Measurements from ENCODE around the gene DHPS.

The DHPS gene

DNA sequence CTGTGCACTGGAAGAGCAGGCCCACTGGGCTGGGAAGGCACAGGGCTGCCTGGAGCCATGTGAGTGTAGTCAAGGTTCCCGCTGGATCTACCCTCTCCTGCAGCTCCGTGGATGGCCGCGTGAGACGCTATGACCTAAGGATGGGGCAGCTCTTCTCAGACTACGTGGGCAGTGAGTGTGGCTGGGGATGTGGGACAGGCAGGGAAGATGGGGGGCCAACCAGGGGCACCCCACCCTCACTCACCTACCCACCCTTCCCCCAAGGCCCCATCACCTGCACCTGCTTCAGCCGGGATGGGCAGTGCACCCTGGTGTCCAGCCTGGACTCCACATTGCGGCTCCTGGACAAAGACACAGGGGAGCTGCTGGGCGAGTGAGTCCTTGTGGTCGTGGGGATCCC, 8.9 kb downstream of the DHPS start:
- DNase-seq (ENCODE audit: low read depth): no peak

- DNase-seq (ENCODE audit: low read depth): no peak
Measured at GRCh38 chr19:12670159-12670928, 11.3 kb downstream of the DHPS start.

DNA sequence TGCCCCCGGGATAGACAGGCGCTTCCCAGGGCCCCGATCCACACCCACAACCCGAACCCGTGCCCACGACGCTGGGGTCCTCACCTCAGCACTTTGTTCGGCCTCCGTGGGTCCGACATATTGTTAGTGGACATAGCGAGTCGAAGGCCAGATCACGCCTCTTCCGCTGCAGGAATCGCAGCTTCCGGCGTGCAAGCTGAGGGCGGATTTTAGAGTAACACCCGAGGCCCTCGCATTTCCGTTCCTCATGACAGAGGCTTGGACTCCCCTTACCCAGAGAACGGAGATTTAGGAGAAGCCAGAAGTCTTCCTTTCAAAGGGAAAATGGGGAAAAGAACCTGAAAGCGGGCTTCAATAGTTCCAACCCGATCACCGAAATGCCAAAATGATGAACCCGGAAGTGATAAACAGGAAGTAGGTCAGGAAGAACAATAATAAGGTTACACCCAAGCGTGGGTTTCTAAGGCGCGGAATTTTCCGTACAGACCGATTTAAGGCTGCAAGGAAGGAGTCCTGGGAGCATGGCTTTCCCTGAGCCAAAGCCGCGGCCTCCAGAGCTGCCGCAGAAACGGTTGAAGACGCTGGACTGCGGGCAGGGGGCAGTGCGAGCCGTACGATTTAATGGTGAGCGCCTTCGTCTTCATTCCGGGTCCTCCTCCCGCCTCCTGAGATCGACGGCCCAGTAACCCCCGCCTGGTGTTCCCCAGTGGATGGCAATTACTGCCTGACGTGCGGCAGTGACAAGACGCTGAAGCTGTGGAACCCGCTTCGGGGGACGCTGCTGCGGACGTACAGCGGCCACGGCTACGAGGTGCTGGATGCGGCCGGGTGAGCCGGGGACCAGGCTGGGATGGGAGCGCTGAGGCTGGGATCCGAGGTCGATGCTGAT, 12.2 kb downstream of the DHPS start:
- DNase-seq (ENCODE audit: low read depth): peak; percentile 84

DNA sequence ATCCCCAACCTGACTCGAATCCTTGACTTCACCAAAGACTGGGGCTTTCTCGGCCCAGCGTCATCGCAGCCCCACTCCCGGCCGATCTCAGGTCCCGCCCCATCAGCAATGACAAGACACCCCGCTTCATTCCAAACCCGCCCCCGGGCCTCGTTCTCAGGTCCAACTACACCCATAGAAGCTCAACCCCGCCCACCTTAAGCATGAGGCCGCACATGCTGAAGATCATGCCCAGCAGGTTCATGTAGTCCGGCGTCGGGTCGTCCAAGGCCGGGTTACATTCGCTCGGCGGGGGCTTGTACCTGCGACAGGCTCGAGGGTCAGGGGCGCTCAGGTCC, 12.8 kb downstream of the DHPS start:
- peak; percentile 68 for DNase-seq (ENCODE audit: low read depth)

DNA sequence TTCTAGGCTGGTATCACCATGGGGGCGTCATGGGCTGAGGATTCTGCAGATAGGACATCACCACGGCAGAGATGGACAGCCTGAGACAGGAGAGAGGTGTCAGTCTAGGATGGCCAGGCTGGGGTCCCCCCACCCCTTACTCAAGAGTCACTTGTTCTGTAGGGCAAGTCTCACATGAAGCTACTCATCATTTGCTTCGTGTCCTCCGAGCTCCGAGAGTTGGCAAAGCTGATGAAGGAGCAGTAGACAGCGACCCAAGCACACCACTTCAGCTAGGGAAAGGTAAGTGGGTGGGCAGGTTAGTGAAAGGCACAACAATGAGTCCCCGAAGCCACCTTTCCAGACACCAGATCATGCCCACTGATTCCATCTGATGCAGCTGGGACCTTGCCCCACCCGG, 13.3 kb downstream of the DHPS start:
- DNase-seq (ENCODE audit: low read depth): no peak

GRCh38 chr19:12667731-12668302, 13.9 kb downstream of the DHPS start:
- no peak for DNase-seq (ENCODE audit: low read depth)

DNA sequence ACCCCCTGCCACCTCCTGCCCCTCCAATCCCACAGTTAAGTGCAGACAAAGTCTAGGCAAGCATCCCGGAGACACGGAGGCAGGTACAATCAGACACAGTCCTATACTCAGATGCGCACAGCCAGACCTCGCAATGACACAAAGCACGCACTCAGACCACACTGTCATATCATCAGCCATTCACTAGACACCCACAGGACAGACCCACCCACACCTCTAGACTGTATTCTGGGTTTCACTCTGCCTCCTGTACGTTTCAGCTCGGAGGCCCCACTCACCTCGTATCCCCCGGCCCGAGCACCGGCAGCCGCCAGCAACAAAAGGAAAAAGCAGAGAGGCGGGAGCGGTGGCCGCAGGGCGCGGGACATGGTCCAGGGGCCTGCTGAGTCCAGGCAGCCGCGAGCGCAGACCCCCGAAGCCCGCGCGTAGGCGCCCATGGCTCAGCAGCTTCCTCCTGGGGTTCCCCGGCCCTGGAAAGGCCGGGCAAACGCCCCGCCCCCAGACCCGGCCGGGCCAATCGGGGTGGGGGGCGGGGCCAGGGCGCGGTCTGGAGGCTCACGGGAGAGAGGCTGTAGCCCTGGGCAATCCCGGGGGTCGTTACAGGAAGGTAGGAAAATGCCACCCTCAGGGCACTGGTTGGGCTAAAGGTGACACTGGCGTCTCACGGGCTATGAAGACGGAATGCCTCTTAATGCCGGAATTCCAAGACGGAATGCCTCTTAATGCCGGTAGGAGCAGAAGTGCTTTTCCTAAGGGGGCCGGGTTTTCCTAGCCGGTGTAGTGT, 15.2 kb downstream of the DHPS start, which contains the start of the genes MAN2B1 and WDR83:
TSS of gene MAN2B1 (minus strand) at position 478 of the 784 bp plus-strand sequence. CDS start at position 437, 41 bp downstream.
TSS of gene WDR83 (plus strand) at position 543 of the 784 bp plus-strand sequence. CDS start 2,984 bp downstream, outside the sequence.
- peak; percentile 42 for DNase-seq (ENCODE audit: low read depth)

- DNase-seq (ENCODE audit: low read depth): no peak
Measured at GRCh38 chr19:12665671-12666264, 15.9 kb downstream of the DHPS start.

- DNase-seq (ENCODE audit: low read depth): no peak
Measured at GRCh38 chr19:12665281-12665573, 16.5 kb downstream of the DHPS start.

GRCh38 chr19:12664406-12665280, 17.0 kb downstream of the DHPS start:
- peak; percentile 30 for DNase-seq (ENCODE audit: low read depth)

- DNase-seq (ENCODE audit: low read depth): no peak
Measured at GRCh38 chr19:12660980-12661379, 20.7 kb downstream of the DHPS start.

DNA sequence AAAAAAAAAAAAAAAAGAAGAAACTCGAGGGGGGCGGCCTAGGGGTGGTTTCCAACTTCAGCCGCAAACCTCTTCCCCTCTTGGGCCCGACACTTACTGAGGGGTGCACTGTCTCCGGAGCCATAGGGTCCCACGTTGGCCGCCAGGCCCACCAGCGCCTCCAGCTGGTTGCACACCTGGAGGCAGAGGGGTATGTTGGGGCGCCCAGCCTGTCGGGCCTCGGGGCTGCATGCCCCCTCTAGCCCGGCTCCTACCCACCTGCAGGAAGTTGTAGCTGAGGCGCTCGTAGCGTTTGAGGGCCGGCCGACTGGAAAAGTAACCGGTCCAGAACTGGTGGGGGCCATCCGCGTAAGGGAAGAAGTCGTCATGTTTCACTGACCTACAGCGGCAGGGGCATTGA, 23.7 kb downstream of the DHPS start:
- no peak for DNase-seq (ENCODE audit: low read depth)

DNA sequence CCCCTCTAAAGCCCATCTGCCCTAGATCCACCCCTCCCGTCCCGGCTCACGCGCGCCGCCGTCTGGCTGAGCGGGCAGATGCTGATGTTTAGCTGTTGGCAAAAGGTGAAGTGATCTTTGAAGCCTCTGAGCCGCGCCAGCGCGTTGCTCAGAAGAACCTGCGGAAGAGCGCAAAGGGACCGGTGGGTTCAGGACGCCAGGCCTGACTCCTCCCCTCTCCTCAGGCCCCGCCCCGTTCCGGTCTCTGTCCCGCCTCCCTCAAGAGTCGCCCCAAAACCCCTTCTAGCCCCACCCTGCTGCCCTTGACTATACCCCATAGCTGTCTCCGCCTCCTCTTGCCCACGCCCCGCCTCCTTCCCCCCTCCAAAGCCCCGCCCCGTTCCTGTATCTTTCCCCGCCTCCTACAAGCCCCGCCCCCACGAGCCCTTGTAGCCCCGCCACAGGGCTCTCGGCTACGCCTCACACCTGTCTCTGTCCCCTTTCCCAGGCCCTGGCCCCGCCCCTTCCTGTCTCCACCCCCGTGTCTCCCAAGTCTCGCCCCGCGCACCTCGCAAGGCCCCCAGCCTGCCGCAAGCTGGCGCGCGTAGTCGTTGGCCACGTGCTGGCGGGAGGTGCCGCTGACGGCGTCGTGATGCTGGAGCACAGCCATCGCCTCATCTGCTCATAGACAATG, 24.6 kb downstream of the DHPS start:
- DNase-seq (ENCODE audit: low read depth): no peak

GRCh38 chr19:12655546-12655945, 26.1 kb downstream of the DHPS start:
- no peak for DNase-seq (ENCODE audit: low read depth)

DNA sequence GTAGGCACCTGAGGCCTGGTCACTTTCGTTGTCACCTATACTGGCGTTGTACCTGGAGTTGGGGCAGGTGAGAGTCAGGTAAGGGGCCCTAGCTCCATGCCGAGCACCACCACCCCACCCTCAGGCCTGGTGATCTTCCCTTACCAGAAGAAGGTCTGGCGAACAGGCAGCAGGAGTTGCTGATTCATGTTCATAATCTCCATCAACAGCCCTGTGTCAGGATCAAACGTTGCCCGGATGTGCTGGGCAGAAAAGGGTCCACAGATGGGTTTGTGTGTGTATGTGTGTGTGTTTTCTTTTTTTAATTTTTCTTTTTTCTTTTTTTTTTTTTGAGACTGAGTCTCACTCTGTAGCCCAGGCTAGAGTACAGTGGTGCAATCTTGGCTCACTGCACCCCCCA, 29.5 kb downstream of the DHPS start:
- no peak for DNase-seq (ENCODE audit: low read depth)

- no peak for DNase-seq (ENCODE audit: low read depth)
Measured at GRCh38 chr19:12649941-12650340, 31.7 kb downstream of the DHPS start.

GRCh38 chr19:12648088-12648487, 33.6 kb downstream of the DHPS start:
- DNase-seq (ENCODE audit: low read depth): no peak

DNA sequence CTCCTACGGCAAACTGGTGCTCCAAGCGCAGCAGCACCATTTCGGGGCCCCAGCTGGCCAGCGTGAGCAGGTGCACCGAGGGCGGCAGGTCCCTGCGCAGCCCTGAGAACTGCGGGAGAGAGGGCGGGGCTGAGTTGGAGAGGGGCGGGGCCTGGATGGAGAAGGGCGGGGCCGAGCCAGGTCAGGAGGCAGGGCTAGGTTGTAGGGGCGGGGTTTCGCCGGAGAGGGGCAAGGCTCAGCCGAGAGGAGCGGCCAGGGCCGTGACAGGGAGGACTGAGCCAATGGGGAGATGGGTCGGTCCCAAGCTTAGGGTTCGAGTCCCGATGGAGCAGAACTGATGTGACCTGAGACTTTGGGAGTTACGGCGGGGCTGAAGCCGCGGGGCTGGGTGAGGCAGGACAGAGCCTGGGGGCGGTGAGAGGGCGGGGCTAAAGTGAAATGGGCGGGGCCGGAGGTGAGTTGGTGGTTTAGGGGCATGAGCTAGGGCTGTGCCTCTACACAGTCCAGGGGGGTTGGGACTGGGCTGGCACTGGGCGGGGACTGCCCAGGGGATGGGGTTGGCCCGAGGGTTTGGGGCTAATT, 34.1 kb downstream of the DHPS start:
- DNase-seq (ENCODE audit: low read depth): peak; percentile 28

- no peak for DNase-seq (ENCODE audit: low read depth)
Measured at GRCh38 chr19:12647047-12647446, 34.6 kb downstream of the DHPS start.

DNA sequence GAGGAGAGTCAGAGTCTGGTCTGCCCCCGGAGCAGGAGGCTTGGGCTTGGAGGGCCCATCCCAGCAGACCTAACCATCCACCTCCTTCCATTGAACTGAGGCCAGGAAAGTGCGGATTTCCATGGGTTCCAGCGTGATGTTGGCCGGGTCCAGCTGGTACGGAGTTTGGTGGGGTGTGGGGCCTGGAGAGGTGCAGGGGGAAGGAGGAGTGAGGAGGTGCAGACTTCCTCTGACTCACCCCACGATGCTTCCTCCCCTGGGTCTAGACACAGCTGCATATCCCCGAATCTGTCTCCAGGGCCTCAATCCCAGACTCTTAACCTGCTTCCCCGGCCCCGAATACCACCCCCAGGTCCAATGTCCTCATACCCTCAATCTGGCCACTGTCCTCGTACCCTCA, 35.1 kb downstream of the DHPS start:
- no peak for DNase-seq (ENCODE audit: low read depth)
